SK-N-DZ (cell line): ENCODE results near the gene CACNA1I. TPM values are rescaled to one million over a fixed set of nuclear protein-coding genes. Genes with fewer than 3 reads are reported as not detected.
A peak's percentile ranks its signal among the peaks of the same experiment; 100 is the strongest.
"Not testable (repeated sequence)": the region's sequence is repeated elsewhere in the genome, so short reads cannot be mapped to it uniquely, and the experiment has no call there.

ENCODE experiments used
- DNase-seq: peaks from one replicate; pipeline ENCODE4 v3.0.0-alpha.2; 2015; ENCODE audit warnings: low spot score
- polyA plus RNA-seq, 2 experiments: library from polyadenylated mRNA; depleted of rRNA; stranded (reverse); fragments of >200 nt; gene quantifications; 2 replicates each; pipeline ENCODE4 v1.2.3, GENCODE V29; 2014

CACNA1I gene
- not detected in 2 replicates for polyA plus RNA-seq (2014; cell fraction: cytosol; rRNA removed)
- polyA plus RNA-seq (2014; cell fraction: nucleus; rRNA removed) = not detected in 2 replicates

DNA sequence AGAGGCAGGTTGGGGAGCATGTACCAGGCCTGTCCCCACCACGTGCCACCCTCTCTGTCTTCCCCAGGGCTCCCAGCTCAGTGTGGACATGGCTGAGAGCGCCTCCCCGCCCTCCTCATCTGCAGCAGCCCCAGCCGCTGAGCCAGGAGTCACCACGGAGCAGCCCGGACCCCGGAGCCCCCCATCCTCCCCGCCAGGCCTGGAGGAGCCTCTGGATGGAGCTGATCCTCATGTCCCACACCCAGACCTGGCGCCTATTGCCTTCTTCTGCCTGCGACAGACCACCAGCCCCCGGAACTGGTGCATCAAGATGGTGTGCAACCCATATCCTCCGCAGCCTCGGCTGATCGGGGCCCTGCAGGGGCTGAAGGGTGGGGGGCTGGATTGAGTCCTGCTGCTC, at the start of gene CACNA1I:
CACNA1I (plus strand) TSS at position 89 of the 400 bp plus-strand sequence; CDS start at position 89, 0 bp downstream.
- DNase-seq = no peak

DNA sequence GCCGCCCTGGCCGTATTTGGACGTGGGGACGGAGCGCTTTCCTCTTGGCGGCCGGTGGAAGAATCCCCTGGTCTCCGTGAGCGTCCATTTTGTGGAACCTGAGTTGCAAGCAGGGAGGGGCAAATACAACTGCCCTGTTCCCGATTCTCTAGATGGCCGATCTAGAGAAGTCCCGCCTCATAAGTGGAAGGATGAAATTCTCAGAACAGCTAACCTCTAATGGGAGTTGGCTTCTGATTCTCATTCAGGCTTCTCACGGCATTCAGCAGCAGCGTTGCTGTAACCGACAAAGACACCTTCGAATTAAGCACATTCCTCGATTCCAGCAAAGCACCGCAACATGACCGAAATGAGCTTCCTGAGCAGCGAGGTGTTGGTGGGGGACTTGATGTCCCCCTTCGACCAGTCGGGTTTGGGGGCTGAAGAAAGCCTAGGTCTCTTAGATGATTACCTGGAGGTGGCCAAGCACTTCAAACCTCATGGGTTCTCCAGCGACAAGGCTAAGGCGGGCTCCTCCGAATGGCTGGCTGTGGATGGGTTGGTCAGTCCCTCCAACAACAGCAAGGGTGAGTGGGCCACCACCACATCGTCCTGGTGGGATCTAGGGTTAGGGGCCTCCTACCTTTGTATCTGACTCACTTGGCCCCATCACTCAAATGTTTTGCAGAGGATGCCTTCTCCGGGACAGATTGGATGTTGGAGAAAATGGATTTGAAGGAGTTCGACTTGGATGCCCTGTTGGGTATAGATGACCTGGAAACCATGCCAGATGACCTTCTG, 49.3 kb upstream of the CACNA1I start:
- DNase-seq = not testable (repeated sequence)

DNA sequence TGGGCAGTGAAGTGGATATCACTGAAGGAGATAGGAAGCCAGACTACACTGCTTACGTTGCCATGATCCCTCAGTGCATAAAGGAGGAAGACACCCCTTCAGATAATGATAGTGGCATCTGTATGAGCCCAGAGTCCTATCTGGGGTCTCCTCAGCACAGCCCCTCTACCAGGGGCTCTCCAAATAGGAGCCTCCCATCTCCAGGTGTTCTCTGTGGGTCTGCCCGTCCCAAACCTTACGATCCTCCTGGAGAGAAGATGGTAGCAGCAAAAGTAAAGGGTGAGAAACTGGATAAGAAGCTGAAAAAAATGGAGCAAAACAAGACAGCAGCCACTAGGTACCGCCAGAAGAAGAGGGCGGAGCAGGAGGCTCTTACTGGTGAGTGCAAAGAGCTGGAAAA, 48.5 kb upstream of the CACNA1I start:
- DNase-seq = not testable (repeated sequence)

DNA sequence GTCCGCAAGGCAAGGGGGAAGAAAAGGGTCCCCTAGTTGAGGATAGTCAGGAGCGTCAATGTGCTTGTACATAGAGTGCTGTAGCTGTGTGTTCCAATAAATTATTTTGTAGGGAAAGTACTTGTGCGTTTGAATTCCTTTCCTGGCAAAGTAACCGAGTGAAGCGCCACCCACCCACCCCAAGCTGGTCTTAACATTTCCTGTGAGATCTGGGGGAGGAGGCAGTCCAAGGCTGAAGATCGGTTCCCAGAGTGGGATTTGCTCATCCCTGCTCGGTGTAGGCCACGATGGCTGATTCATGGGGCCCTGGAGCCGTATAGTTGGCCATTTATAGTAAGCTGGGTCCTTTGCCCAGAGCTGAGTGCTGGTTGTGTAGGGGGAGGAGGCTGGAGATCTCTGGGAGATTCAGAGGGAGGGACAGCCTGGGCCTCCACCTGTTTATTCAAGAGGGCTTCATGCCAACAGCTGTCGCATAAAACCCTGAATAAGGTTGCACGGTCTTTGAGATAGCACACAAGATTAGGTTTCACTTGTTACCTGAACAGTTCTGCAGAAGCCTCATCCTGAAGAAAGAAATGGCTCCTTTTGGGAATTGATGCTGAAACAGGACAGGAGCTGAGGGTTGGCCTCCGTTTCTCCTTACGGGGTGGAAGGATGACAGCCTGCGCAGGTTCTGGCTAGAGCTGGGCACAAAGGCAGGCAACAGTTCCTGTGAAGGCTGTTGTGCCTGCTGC, 47.8 kb upstream of the CACNA1I start:
- peak; percentile 41 for DNase-seq

DNA sequence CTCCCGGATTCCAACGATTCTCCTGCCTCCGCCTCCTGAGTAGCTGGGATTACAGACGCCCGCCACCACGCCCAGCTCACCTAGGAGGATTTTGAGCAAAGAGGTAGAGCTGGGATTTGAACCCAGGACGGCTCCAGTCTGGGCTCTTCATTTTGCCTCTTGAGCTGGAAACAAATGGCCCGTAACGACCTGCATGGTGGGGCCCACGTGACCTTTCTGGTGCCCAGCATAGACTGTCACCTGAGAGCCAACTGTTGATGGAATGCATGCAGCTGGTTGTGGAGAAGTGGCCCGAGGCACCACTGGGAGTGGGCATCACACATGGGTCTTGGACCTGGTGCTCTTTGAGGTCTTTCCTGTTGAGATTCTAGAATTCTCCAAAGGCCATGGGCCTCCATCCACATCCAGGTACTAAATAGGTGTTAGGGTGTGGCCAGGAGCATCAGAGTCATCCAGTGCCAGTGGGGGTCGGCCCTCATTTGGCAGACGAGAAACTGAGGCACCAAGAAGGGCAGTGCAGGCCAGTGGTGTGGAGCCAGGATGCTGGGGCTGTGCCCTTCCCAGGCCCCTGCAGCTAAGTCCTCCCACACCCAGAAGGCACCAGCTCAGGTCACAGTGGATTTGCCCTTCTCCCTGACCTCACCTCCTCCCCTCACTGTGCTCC, 46.3 kb upstream of the CACNA1I start:
- no peak for DNase-seq

DNA sequence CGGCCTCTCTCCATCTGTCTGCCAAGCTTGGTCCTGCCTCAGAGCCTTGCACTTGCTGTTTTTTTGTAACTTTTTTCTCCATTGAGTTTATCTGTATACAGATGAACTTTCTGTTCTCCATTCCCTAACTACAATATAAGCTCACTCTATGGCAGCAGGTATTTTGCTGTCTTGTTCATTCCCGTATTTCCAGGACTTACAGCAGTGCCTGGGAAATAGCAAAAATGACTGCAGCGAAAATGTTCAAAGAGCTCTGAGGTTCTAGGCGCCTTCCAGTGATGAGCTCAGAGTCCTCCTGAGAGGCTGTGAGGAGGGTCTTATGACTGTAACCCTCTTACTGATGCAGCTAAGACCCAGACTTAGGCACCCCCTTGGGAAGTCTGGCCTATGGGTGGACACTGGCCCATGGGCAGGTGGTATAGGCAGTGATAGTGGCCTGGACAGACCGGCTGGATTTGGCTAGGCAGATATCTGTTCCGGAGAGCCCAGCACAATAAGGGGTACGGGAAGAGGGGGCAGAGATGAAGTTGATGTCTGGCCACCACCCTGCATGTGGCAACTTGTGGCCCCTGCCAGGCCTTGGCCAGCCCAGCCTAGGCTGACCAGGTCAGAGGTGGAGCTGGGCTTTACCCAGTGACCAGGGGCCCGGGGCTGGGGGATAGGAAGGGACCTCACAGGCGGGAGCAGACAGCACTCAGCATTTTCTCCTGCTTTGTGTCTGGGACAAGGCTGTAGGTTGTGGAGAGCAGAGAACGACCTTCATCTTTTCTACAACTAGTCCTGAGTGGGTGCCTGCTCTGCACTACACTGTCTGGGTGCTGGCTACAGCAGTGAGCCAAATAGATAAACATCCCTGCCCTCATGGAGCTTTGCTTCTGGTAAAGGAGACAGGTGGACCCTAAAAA, 45.5 kb upstream of the CACNA1I start:
- DNase-seq = peak; percentile 28

DNA sequence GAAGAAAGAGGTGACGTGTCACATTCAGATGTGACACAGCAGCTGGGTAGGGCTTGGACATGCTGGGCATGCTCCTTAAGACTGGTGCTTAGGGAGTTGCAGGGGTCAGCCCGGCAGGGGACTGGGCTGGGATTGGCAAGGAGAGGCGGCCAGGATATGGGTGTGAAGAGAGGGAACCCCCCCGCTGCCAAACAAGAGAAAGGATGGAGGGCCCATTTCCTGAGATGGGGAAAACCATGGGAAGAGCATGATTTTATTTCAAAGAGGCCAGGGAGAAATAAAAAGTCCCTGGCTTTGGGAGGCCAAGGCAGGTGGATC, 44.9 kb upstream of the CACNA1I start:
- DNase-seq = no peak

DNA sequence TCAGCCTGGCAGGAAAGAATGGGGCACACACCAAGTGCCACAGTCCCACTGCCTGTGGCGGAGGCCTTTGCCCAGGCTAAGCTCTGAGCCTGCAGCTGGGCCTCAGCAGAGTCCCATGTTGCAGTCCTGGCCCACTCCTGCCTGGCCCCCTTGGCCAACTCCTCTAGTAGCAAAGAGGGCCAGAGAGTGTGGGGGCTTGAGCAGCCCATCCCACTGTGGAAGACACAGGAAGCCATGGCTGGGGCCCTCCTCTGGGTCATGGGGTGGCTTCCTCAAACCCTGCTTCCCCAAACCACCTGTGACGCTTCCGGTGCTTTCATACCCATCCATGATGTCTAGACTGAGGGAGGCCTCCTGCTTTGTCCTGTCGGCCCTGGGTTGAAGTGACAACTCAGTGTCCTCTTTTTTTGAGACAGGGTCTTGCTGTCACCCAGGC, 43.8 kb upstream of the CACNA1I start:
- DNase-seq = no peak

DNA sequence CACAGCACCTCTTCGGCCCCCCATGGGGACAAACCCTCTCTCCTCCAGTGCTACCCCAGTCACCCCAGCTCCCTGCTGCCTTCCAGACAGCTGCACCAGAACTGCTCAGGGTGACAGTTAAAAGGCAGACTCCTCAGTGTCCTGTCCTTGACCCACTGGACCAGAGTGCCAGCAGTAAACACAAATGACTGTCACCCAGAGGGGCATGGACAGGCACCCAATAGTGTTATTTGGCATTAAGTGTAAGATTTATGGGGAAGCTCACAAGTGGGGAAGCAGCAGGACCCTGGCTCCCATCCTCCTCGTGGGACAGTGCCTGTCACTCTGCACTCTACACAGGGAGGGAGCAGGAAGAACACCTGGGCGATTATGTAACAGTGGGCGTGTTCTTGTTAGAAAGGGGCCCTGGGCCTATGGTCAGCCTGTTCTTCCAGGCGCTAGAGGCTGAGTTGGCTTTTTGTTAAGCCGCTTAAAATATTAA, 43.0 kb upstream of the CACNA1I start:
- DNase-seq = peak; percentile 41

DNA sequence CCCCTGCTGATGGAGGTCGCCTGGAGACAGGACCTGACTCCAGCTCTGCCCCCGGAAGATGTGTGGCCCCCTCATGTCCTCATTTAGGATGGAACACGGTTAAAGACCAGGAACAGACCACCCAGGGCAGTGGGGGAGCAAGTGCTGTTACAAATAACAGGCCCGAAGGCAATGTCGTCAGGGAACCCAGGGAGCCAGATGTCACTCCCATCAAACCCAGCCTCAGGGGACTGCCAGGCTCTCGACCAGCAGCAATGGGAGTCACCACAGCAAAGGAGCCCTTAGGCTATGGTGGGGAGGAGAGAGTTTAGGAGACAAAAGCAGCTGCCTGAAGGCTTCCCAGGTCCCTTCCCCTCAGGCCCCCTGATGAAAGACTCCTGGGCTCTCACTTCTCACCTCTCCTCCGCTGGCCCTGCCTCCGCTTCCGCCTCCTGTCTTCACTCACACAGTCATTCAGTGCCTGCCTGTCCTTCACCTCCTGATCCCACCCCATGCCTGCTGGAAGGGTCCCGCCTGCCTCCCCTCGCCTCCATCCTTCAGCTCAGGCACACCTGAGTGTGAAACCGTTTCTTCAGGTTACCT, 42.4 kb upstream of the CACNA1I start:
- peak; percentile 39 for DNase-seq

DNA sequence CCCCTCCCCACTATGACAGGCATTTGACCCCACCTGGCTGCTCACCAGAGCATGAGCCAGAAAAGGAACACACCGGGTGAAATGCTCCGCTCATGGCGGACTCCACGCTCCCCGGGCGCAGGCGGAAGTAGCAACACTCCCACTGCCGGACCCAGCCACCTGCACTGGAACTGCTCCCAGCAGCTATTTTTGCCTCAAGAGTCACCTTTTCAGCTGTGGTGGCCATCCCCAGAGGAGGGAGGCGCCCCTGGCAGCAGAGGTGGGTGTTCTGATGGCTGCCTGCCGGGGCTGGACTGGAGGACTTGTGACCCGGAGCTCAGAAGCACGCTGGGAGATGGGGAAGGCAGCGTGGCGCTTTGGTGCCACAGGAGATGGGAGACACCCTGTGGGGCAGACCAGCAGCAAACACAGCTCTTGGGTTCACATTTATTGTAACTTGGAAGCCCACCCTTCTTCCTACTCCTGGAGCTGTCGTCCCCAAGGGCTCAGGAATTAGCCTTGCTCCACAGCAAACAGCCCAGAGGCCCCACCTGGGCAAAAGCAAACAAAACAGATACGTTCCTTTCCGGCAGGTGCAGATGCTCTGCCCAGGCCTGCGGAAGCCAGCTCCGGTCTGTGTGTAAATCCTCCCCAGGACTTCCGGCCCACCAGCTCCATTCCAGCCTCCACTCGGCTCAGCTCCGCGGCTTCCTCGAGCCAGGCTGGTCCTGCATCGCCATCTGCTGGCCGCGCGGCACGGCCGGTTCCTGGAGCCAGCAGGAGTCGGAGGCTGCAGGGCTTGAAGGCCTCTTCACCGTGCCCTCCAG, 41.7 kb upstream of the CACNA1I start:
- DNase-seq = peak; percentile 90

DNA sequence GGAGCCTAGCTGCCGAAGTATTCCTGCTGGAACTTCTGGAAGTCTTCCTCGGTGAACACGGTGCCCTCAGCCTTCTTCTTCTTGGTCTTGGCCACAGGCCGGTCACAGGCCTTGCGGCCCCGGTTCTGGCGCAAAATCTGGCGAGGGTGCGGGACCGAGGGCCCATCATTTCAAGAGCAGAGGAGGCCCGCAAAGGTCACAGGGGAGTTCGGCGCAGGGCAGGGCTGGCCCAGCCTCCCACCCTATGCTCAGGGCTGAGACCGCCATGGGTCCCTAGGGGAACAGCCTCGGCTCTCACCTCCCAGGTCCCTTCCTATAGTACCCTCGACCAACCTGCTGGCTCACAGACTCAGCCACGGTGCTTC, 41.1 kb upstream of the CACNA1I start:
- no peak for DNase-seq

DNA sequence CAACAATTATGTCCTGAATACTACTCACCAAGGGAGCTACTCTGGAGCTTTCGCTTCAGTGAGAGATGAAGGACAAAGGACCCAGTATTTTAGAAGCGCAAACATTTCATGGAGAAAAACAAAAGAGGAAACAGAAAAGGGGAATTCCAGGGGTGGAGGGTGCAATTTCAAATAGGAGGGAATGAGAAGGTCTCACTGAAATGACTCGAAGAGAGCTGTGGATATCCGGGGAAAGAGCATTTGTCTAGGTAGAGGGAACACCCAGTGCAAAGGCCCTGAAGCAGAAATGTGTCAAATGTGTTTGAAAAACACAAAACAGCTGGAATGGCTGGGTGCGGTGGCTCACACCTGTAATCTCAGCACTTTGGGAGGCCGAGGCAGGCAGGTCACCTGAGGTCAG, 40.4 kb upstream of the CACNA1I start:
- DNase-seq = no peak

DNA sequence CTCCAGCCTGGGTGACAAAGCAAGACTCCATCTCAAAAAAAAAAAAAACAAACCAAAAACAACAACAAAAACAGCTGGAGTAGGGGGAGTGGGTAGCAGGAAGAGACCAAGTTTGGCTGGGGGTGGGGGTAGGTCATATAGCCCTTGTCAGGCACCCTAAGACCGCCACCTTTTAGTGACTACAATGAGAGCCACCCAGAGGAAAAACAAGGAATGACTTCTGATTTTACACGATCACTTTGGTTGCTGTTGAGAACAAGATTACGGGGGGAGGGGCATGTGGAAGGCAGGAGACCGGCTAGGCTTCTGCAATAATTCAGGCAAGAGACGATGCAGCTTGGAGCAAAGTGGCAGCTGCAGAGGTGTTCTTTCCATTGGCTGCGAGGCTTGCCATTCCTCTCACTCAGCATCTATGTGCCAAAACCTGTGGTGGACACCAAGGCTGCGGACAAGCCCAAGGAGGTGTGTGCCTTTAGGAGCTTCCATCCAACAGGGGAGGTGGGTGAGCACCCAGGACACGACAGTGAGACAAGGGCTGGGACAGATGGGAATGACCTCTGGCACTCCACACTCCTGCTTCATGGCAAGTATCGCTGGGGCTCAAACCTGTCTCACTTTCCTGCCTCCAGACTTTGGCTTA, 39.7 kb upstream of the CACNA1I start:
- DNase-seq = peak; percentile 71

DNA sequence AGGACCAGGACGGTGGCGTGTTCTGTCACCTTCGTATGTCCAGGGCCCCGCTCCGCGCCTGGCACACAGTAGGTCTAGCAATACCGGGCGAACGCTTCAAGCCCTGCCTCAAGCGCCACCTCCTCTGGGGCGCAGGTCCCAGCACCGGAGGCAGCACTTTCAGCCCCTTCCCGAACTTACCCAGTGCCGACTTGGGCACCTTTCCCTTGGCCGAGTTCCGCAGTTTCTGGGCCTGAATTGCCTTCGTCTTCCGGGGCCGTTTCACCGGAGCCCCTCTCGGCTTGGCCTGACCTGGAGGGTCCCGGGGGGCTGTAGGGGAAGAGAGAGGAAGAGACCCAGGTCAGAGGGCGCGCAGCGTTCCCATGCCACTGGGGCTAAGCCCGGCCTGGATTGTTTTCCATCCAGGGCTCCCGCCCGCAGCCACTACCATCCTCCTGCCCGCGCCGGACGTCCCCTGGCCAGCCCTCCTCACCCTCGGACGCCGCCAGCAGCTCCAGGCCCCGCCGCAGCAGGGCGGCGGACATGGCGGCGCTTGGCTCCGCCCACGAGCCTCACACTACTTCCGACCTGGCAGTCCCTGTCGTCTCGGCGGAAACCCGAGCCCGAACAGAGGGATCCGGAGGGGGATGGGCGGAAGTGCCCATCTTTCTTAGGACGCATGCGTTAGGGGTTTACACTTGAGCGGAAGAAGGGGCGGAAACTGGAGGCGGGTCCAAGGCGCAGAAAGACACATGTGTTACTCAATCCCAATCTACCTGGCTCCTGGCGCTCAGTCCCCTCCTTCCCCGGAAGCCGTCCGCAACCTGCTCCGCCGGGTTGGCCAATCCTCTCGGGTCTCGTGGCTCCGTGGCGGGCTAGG, 38.1 kb upstream of the CACNA1I start, which contains the start of gene RPS19BP1:
RPS19BP1 (minus strand) TSS at position 534 of the 859 bp plus-strand sequence; CDS start at position 524, 10 bp downstream.
- peak; percentile 100 for DNase-seq

DNA sequence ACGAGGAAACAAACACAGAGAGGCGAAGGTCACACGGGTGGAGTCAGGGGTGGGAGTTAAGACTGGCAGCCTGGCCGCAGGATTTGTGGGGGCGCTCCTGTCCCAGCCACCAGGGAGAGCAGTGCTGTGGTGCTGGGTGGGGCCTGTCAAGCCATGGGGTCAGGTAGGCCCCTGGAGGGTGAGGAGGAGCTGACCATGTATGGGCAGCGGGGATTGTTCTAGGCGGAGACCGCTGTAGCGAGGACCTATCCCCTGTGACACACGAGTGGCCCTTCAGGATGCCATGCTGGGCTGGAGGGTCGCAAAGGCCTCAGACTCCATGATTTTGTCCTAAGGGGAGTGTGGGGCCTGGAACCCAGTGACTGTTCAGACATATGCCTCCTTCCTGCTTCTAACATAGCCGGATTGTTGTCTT, 36.5 kb upstream of the CACNA1I start:
- no peak for DNase-seq

DNA sequence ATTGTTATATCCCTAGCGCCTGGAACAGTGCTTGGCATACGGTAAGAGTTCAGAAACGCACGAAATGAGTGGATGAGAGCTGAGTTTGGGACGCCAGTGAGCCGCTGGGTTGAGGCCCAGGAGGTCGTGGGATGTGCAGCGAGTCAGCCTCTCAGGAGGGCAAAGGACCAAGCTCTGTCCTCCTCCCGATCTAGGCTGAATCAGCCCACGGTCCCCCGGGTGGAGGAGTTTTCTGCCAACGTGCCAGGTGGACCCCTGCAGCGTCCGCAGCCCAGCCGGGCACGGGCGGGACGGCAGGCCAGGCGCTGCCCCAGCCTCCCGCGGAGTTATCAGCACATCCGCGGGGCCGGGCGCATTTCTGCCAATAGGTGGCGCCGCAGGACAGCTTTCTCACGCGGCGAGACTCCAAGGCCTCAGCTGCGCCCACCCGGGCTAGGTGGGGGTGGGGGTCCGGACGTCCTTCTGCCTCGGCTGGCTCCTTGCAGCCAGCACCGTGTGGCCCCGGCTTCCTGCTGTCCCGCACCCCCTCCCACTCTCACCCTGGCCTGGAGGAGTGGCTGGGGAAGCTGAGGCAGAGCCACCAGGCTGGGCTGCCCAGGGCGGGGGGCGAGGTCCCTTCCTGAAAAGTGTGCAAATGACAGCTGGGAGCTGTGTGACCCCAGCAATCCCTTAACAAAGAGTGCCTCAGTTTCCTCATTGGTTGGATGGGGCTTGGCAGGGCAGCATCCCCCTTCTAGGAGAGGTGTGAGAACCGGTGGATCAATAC, 35.8 kb upstream of the CACNA1I start:
- DNase-seq = peak; percentile 79

DNA sequence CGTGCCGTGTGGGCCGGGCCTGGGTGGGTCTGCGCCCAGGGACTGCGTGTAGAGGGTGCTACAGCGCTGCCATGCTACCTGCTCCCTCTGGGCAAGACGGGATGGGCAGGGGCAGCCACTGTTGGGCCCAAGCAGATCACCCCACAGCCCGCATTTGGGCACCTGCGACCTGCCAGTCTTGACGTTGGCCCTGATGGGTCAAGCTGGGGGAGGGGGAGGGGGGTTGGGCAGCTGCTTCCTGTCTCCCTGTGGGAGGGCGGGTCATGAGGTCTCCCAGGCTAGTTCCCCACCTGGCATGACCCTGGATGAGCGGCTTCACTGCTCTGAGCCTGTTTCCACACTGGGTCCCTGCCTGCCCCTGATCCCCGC, 35.2 kb upstream of the CACNA1I start:
- DNase-seq = no peak
